COLO668 (cell line): Measurements from ENCODE around the gene OCRL.
A peak's percentile ranks its signal among the peaks of the same experiment; 100 is the strongest.

Experiments used
- DNase-seq: peaks from one replicate; lab custom pipeline; 2025; ENCODE audit not compliant: unreplicated experiment; lab: John Stamatoyannopoulos, UW

Gene OCRL

GRCh38 chrX:129585167-129585566 is 45.1 kb downstream of the OCRL start:
- DNase-seq, result no peak

- no peak for DNase-seq
Measured at GRCh38 chrX:129585691-129586090, 45.6 kb downstream of the OCRL start.

GRCh38 chrX:129586446-129586845 is 46.4 kb downstream of the OCRL start:
- DNase-seq, result no peak

GRCh38 chrX:129590596-129590995 is 50.5 kb downstream of the OCRL start:
- DNase-seq, result no peak

- DNase-seq, result no peak
Measured at GRCh38 chrX:129593137-129593536, 53.1 kb downstream of the OCRL start.

GRCh38 chrX:129594781-129595180 is 54.7 kb downstream of the OCRL start:
- DNase-seq, result no peak

GRCh38 chrX:129596077-129596476 is 56.0 kb downstream of the OCRL start:
- no peak for DNase-seq

GRCh38 chrX:129597905-129598304 is 57.8 kb downstream of the OCRL start:
- DNase-seq, result no peak

GRCh38 chrX:129599499-129599898 is 59.4 kb downstream of the OCRL start:
- no peak for DNase-seq

GRCh38 chrX:129599996-129600395 is 59.9 kb downstream of the OCRL start:
- DNase-seq, result no peak

GRCh38 chrX:129600981-129601424 is 60.9 kb downstream of the OCRL start:
- peak; percentile 2 for DNase-seq

GRCh38 chrX:129606918-129607317 is 66.9 kb downstream of the OCRL start:
- peak; percentile 42 for DNase-seq

GRCh38 chrX:129608496-129608895 is 68.4 kb downstream of the OCRL start:
- DNase-seq, result no peak

- DNase-seq, result no peak
Measured at GRCh38 chrX:129609395-129609794, 69.3 kb downstream of the OCRL start.

GRCh38 chrX:129612396-129612795 is 72.3 kb downstream of the OCRL start:
- DNase-seq, result no peak

GRCh38 chrX:129613596-129613995 is 73.5 kb downstream of the OCRL start:
- no peak for DNase-seq

- no peak for DNase-seq
Measured at GRCh38 chrX:129614481-129615255, 74.6 kb downstream of the OCRL start.

- DNase-seq, result no peak
Measured at GRCh38 chrX:129617420-129617819, 77.4 kb downstream of the OCRL start.

GRCh38 chrX:129618997-129619396 is 78.9 kb downstream of the OCRL start:
- no peak for DNase-seq

- DNase-seq, result no peak
Measured at GRCh38 chrX:129622757-129623301, 82.8 kb downstream of the OCRL start.

GRCh38 chrX:129626026-129626425 is 86.0 kb downstream of the OCRL start:
- no peak for DNase-seq

- DNase-seq, result no peak
Measured at GRCh38 chrX:129629837-129630236, 89.8 kb downstream of the OCRL start.

- DNase-seq, result no peak
Measured at GRCh38 chrX:129631849-129632248, 91.8 kb downstream of the OCRL start.
